Fibroblast of lung (primary cell): ENCODE data around the gene ARID3A. TPM values are rescaled to one million over a fixed set of nuclear protein-coding genes. Genes with fewer than 3 reads are reported as not detected.

ENCODE experiments used
- DNase-seq, 2 donors: peaks; one replicate each; pipeline versions ENCODE4 v3.0.0 to v3.0.0-alpha.2; 2010; ENCODE audit warnings: low read depth in 2 of 2
- H2AFZ ChIP-seq: 2 replicates; pipeline ENCODE4 v1.5.1; 2012; ENCODE audit warnings: low read length, control low read depth, inconsistent platforms
- H3K27ac ChIP-seq: 2 replicates; pipeline ENCODE4 v1.5.1; 2011; ENCODE audit warnings: low read length, control low read depth; ENCODE audit not compliant: insufficient read depth
- H3K27me3 ChIP-seq: 2 replicates; pipeline ENCODE4 v1.5.1; 2011; ENCODE audit warnings: mild to moderate bottlenecking, low read length; ENCODE audit not compliant: control insufficient read depth, insufficient read depth
- H3K36me3 ChIP-seq: 2 replicates; pipeline ENCODE4 v1.5.1; 2011; ENCODE audit warnings: low read length; ENCODE audit not compliant: control insufficient read depth, insufficient read depth
- H3K4me1 ChIP-seq: 2 replicates; pipeline ENCODE4 v1.5.1; 2011; ENCODE audit warnings: low read length; ENCODE audit not compliant: control insufficient read depth, insufficient read depth; ENCODE audit errors: extremely low read depth
- H3K4me2 ChIP-seq: 2 replicates; pipeline ENCODE4 v1.5.1; 2011; ENCODE audit warnings: low read length, control low read depth; ENCODE audit not compliant: insufficient read depth; ENCODE audit errors: extremely low read depth
- H3K4me3 ChIP-seq, 4 experiments: fragments of 200-600 bp in 1 of 4; sonication (generic) in 1 of 4; replicated peaks in 1 of 4; 2 replicates each; pipeline ENCODE4 v1.5.1; 2011 to 2016; ENCODE audit warnings: low read length in 4 of 4, low read depth in 3 of 4, mild to moderate bottlenecking in 3 of 4, control low read depth in 2 of 4, inconsistent platforms in 1 of 4, mixed read lengths in 1 of 4; ENCODE audit not compliant: insufficient read depth in 1 of 4; ENCODE audit errors: control extremely low read depth in 1 of 4
- H3K79me2 ChIP-seq: 2 replicates; pipeline ENCODE4 v1.5.1; 2012; ENCODE audit warnings: mild to moderate bottlenecking, low read length, inconsistent platforms; ENCODE audit not compliant: control insufficient read depth, insufficient read depth
- H3K9ac ChIP-seq: 2 replicates; pipeline ENCODE4 v1.5.1; 2011; ENCODE audit warnings: mild to moderate bottlenecking, low read length, control low read depth; ENCODE audit not compliant: insufficient read depth
- H3K9me3 ChIP-seq: 2 replicates; pipeline ENCODE4 v1.5.1; 2012; ENCODE audit warnings: low read depth, low read length; ENCODE audit not compliant: control insufficient read depth, insufficient read depth
- H4K20me1 ChIP-seq: 2 replicates; pipeline ENCODE4 v1.5.1; 2011; ENCODE audit warnings: low read length; ENCODE audit not compliant: control insufficient read depth, insufficient read depth; ENCODE audit errors: extremely low read depth
- EZH2 ChIP-seq: IDR thresholded peaks from 2 replicates; pipeline ENCODE4 v1.5.1; 2012; ENCODE audit warnings: low read length, control low read depth, mild to moderate bottlenecking; ENCODE audit errors: missing control alignments
- polyA plus RNA-seq, 2 donors: library from polyadenylated mRNA; depleted of rRNA in 1 of 2; stranded (reverse) in 1 of 2; unstranded in 1 of 2; fragments of >200 nt; gene quantifications; 2 replicates each; pipeline ENCODE4 v1.2.1, GENCODE V29; 2011 to 2012; ENCODE audit warnings: missing spikeins in 1 of 2
- total RNA-seq: library from RNA; depleted of rRNA; stranded (reverse); fragments of >200 nt; gene quantifications from 2 replicates; pipeline ENCODE4 v1.2.1, GENCODE V29; 2014
- TF ChIP-seq, protein P1 (sequence below), 2 donors: IDR thresholded peaks in 1 of 2; conservative IDR thresholded peaks in 1 of 2; 1 replicate in 1 of 2; 2 replicates in 1 of 2; pipeline ENCODE4 v1.5.1; 2011 to 2012; ENCODE audit warnings: low read length in 2 of 2, control low read depth in 1 of 2, inconsistent platforms in 1 of 2, low read depth in 1 of 2, mild to moderate bottlenecking in 1 of 2

Gene ARID3A
- total and polyA plus RNA-seq, 2 donors (not counting 1 experiment from before 2014, with no cell fraction given), result 6.4 to 14.9 TPM

DNA sequence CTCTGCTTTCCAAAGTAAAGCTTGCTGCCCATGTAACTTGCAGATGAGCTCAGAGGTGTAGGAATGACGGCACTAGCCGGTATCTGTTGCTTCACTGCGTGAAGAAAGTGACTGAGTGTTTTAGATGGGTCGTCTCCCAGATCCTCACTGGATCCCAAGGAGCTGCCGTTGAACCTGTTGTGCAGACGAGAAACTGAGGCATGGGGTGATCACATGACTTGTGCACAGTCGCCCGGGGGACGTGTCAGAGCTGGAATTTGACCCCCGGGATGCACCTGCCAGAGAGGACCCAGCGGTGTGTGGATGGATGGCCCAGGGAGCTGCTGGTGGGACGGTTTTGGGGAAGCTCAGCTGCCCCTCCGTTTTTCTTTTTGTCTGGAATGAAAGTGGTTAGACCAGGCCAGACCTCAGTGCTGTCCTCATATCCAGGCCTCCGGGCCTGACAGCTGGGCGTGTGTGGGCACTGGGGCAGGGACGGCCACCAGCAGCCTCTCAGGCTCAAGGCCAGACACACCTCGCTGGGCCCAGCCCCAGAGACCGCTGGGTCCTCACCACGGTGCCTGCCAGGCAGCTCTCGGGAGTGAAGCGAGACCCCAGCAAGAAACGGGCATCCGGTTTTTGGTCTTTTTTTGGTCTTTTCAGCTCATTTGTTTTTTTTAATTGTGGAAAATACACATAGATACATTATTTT, 12.5 kb downstream of the ARID3A start:
- no peaks in the 10 kb centered on the region for H3K9me3 ChIP-seq
- no peak overlapping the region for H3K27ac ChIP-seq
- H3K9ac ChIP-seq, result no peak overlapping the region
- peaks cover 9% of the 10 kb centered on the region for H3K36me3 ChIP-seq
- TF ChIP-seq, protein P1, sequence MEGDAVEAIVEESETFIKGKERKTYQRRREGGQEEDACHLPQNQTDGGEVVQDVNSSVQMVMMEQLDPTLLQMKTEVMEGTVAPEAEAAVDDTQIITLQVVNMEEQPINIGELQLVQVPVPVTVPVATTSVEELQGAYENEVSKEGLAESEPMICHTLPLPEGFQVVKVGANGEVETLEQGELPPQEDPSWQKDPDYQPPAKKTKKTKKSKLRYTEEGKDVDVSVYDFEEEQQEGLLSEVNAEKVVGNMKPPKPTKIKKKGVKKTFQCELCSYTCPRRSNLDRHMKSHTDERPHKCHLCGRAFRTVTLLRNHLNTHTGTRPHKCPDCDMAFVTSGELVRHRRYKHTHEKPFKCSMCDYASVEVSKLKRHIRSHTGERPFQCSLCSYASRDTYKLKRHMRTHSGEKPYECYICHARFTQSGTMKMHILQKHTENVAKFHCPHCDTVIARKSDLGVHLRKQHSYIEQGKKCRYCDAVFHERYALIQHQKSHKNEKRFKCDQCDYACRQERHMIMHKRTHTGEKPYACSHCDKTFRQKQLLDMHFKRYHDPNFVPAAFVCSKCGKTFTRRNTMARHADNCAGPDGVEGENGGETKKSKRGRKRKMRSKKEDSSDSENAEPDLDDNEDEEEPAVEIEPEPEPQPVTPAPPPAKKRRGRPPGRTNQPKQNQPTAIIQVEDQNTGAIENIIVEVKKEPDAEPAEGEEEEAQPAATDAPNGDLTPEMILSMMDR (conservative IDR thresholded peaks at IDR 0.05 in 1 of 2, IDR thresholded peaks at IDR 0.05 in 1 of 2; ENCODE audit: low read depth in 1 of 2, low read length in 2 of 2), result no peak
- TF ChIP-seq EZH2, result no peak
- H3K27me3 ChIP-seq, result no peaks in the 10 kb centered on the region
- no peaks in the 10 kb centered on the region for H4K20me1 ChIP-seq
- H3K4me3 ChIP-seq, result no peak overlapping the region
- H3K4me1 ChIP-seq, result peaks cover 29% of the 10 kb centered on the region
- no peak overlapping the region for H2AFZ ChIP-seq
- peaks cover 66% of the 10 kb centered on the region for H3K79me2 ChIP-seq
- H3K4me2 ChIP-seq, result no peak overlapping the region
- no peak for DNase-seq

DNA sequence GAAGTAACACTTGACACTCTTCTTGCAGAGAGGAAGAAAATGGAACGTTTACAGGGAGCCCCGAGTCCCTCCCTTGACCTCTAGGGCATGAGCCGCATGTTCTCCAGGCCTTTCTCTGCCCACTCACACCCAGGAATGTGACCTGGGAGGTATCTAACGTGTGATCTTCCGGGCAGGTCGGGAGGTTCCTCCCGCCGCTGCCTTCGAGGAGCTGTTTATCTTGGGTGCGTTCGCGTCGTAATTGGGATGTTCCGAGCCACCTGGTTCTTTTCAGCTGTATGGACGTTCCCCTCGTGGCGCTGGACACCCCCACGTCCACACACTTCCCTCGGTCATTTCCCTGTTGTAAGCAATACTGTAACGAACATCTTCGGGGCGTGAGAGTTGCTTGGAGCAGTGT, 13.6 kb downstream of the ARID3A start:
- no peak overlapping the region for H3K4me2 ChIP-seq
- H2AFZ ChIP-seq, result no peak overlapping the region
- DNase-seq, result no peak
- H3K4me1 ChIP-seq, result peaks cover 22% of the 10 kb centered on the region
- H3K27me3 ChIP-seq, result no peaks in the 10 kb centered on the region
- TF ChIP-seq EZH2, result no peak
- TF ChIP-seq, protein P1 (conservative IDR thresholded peaks at IDR 0.05 in 1 of 2, IDR thresholded peaks at IDR 0.05 in 1 of 2; ENCODE audit: low read depth in 1 of 2, low read length in 2 of 2), result no peak
- peaks cover 69% of the 10 kb centered on the region for H3K79me2 ChIP-seq
- peak overlapping the region; percentile 22 for H3K27ac ChIP-seq
- H3K9ac ChIP-seq, result no peak overlapping the region
- peaks cover 5% of the 10 kb centered on the region for H3K36me3 ChIP-seq
- H3K4me3 ChIP-seq, result no peak overlapping the region
- no peaks in the 10 kb centered on the region for H4K20me1 ChIP-seq
- no peaks in the 10 kb centered on the region for H3K9me3 ChIP-seq

DNA sequence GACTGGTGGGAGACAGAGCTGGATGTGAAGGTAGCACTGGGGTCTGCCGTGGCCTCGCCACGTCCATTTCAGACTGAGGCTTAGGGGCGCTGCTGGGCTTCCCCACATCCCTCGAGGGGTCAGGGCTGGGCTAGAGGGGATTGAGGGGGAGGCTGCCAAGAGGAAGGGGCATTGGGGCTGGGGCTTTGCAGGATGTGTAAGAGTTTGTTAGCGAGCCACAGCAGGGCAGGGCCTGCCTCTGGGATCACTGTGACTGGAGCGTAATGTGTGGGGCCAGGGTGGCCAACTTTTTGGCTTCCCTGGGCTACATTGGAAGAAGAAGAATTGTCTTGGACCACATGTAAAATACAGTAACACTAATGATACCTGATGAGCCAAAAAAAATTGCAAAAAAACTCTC, 14.1 kb downstream of the ARID3A start:
- TF ChIP-seq, protein P1 (conservative IDR thresholded peaks at IDR 0.05 in 1 of 2, IDR thresholded peaks at IDR 0.05 in 1 of 2; ENCODE audit: low read depth in 1 of 2, low read length in 2 of 2), result no peak
- TF ChIP-seq EZH2, result no peak
- DNase-seq, result no peak
- Histone ChIP-seq H3K27me3 (no peaks in the 10 kb centered on the region), H3K79me2 (peaks cover 69% of the 10 kb centered on the region), H3K9ac (no peak overlapping the region), H3K9me3 (no peaks in the 10 kb centered on the region), H3K4me1 (peaks cover 18% of the 10 kb centered on the region), H3K27ac (peak overlapping the region; percentile 22), H4K20me1 (no peaks in the 10 kb centered on the region), H3K4me2 (no peak overlapping the region), H3K36me3 (peaks cover 5% of the 10 kb centered on the region), H3K4me3 (no peak overlapping the region), H2AFZ (no peak overlapping the region)
